Measurements from ENCODE around the gene RIPOR3.
A peak's percentile ranks its signal among the peaks of the same experiment; 100 is the strongest.

RIPOR3 gene

GRCh38 chr20:50731055-50731929 is 40.0 kb upstream of the RIPOR3 start, which contains the start of gene PARD6B:
Gene PARD6B (plus strand): TSS chr20:50731580. CDS start chr20:50731787, 207 bp downstream.
- H3K4me2 ChIP-seq (ENCODE audit: low read length), result peak within 1 kb of the TSS; percentile 95
- no peaks in the 10 kb centered on the region for H3K9me3 ChIP-seq (ENCODE audit: insufficient read depth, low read length)
- H3K27me3 ChIP-seq (ENCODE audit: low read depth, low read length), result peaks cover 6% of the 10 kb centered on the region; the same call in 1 of the 2 replicates
- H3K36me3 ChIP-seq (replicated peaks; ENCODE audit: low read depth, low read length), result no peaks in the 10 kb centered on the region
- peaks cover 16% of the 10 kb centered on the region for H4K20me1 ChIP-seq (ENCODE audit: insufficient read depth, low read length)
- peak within 1 kb of the TSS; percentile 83 for H3K9ac ChIP-seq (ENCODE audit: low read length)
- peak within 1 kb of the TSS; percentile 86 for H3K4me3 ChIP-seq (ENCODE audit: low read length)
- peaks cover 50% of the 10 kb centered on the region for H3K4me1 ChIP-seq (ENCODE audit: low read length)
- H3K79me2 ChIP-seq (ENCODE audit: low read length), result peaks cover 37% of the 10 kb centered on the region
- peak within 1 kb of the TSS; percentile 39 for H3K27ac ChIP-seq (ENCODE audit: low read length)
- TF ChIP-seq CTCF (IDR thresholded peaks at IDR 0.05; ENCODE audit: low read depth, low read length) (0 out of 2 replicates have a peak, but pooled peaks have one; percentile 12), EZH2phosphoT487 (IDR thresholded peaks at IDR 0.05; ENCODE audit: low read depth) (no peak)
- peak within 1 kb of the TSS; percentile 93 for H2AFZ ChIP-seq (ENCODE audit: low read depth, low read length)

- Histone ChIP-seq H2AFZ (ENCODE audit: low read depth, low read length) (peak overlapping the region; percentile 93), H4K20me1 (ENCODE audit: insufficient read depth, low read length) (peaks cover 11% of the 10 kb centered on the region), H3K9me3 (ENCODE audit: insufficient read depth, low read length) (no peaks in the 10 kb centered on the region), H3K4me2 (ENCODE audit: low read length) (peak overlapping the region; percentile 95), H3K4me3 (ENCODE audit: low read length) (peak overlapping the region; percentile 86), H3K4me1 (ENCODE audit: low read length) (peaks cover 51% of the 10 kb centered on the region), H3K27ac (ENCODE audit: low read length) (peak overlapping the region; percentile 38), H3K36me3 (replicated peaks; ENCODE audit: low read depth, low read length) (no peaks in the 10 kb centered on the region), H3K9ac (ENCODE audit: low read length) (peak overlapping the region; percentile 83), H3K27me3 (ENCODE audit: low read depth, low read length) (peaks cover 6% of the 10 kb centered on the region; the same call in 1 of the 2 replicates), H3K79me2 (ENCODE audit: low read length) (peaks cover 32% of the 10 kb centered on the region)
- TF ChIP-seq CTCF (IDR thresholded peaks at IDR 0.05; ENCODE audit: low read depth, low read length), result no peak
- no peak for TF ChIP-seq EZH2phosphoT487 (IDR thresholded peaks at IDR 0.05; ENCODE audit: low read depth)
Observed at GRCh38 chr20:50730765-50731054, 39.4 kb upstream of the RIPOR3 start.

GRCh38 chr20:50729901-50730764 is 38.8 kb upstream of the RIPOR3 start:
- Histone ChIP-seq H3K4me3 (ENCODE audit: low read length) (peak overlapping the region; percentile 86), H3K27ac (ENCODE audit: low read length) (peak overlapping the region; percentile 38), H3K9me3 (ENCODE audit: insufficient read depth, low read length) (no peaks in the 10 kb centered on the region), H3K4me1 (ENCODE audit: low read length) (peaks cover 51% of the 10 kb centered on the region), H3K4me2 (ENCODE audit: low read length) (peak overlapping the region; percentile 95), H3K79me2 (ENCODE audit: low read length) (peaks cover 26% of the 10 kb centered on the region), H3K36me3 (replicated peaks; ENCODE audit: low read depth, low read length) (no peaks in the 10 kb centered on the region), H3K27me3 (ENCODE audit: low read depth, low read length) (peaks cover 6% of the 10 kb centered on the region; the same call in 1 of the 2 replicates), H3K9ac (ENCODE audit: low read length) (peak overlapping the region; percentile 83), H2AFZ (ENCODE audit: low read depth, low read length) (peak overlapping the region; percentile 93), H4K20me1 (ENCODE audit: insufficient read depth, low read length) (peaks cover 6% of the 10 kb centered on the region; the same call in 1 of the 2 replicates)
- no peak for TF ChIP-seq CTCF (IDR thresholded peaks at IDR 0.05; ENCODE audit: low read depth, low read length)
- no peak for TF ChIP-seq EZH2phosphoT487 (IDR thresholded peaks at IDR 0.05; ENCODE audit: low read depth)

All from OCI-LY3 (cell line).